ENCODE results near the gene SPATA13. TPM values are rescaled to one million over a fixed set of nuclear protein-coding genes. Genes with fewer than 3 reads are reported as not detected.

SPATA13 gene
- total and polyA plus RNA-seq, 12 donors, result 20.0 to 85.5 (median 31.0) TPM

DNA sequence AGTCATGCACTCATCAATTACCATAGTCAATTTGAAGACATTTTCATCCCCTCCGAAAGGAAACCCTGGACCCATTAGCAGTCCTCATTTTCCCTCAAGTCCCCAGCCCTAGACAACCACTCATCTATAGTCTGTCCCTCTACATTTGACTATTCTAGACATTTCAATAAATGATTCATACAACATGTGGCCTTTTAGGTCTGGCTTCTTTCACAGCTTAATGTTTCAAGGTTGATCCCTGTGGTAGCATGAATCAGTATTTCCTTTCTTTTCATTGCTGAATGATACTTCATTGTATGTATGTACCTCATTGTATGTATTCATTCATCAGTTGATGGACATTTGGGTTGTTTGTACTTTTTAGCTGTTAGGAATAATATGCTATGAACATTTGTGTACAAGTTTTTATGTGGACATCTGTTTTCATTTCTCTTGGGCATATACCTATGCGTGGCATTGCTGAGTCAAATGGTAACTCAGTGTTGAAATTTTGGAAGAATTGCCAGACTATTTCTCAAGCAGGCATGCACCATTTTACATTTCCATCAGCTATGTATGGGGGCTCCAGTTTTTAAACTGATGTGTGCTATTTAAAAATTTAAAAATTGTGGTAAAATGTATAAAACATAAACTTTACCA, 18.4 kb downstream of the SPATA13 start:
- H3K4me1 ChIP-seq (replicated peaks in 1 of 2), result peaks cover 17 to 61% of the 10 kb centered on the region in 2 donors
- intact Hi-C loops (cut with DNase I), result no loop called here
- TF ChIP-seq, protein P1, sequence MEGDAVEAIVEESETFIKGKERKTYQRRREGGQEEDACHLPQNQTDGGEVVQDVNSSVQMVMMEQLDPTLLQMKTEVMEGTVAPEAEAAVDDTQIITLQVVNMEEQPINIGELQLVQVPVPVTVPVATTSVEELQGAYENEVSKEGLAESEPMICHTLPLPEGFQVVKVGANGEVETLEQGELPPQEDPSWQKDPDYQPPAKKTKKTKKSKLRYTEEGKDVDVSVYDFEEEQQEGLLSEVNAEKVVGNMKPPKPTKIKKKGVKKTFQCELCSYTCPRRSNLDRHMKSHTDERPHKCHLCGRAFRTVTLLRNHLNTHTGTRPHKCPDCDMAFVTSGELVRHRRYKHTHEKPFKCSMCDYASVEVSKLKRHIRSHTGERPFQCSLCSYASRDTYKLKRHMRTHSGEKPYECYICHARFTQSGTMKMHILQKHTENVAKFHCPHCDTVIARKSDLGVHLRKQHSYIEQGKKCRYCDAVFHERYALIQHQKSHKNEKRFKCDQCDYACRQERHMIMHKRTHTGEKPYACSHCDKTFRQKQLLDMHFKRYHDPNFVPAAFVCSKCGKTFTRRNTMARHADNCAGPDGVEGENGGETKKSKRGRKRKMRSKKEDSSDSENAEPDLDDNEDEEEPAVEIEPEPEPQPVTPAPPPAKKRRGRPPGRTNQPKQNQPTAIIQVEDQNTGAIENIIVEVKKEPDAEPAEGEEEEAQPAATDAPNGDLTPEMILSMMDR (IDR thresholded peaks at IDR 0.05), result no peak
- TF ChIP-seq POLR2A (IDR thresholded peaks at IDR 0.05), result no peak
- no peaks in the 10 kb centered on the region for H3K36me3 ChIP-seq (replicated peaks in 1 of 2)
- H3K27ac ChIP-seq, result peak overlapping the region in 3 of 5 donors; percentile 49 to 78 (median 63)
- no peak overlapping the region for H3K4me3 ChIP-seq
- DNase-seq, result no peak
- 81 to 91% (median 85%) methylated on average over 2 of the region's 2 CpGs for WGBS, 4 donors
- no peaks in the 10 kb centered on the region for H3K9me3 ChIP-seq (replicated peaks in 1 of 3)
- H3K27me3 ChIP-seq, result no peaks in the 10 kb centered on the region

DNA sequence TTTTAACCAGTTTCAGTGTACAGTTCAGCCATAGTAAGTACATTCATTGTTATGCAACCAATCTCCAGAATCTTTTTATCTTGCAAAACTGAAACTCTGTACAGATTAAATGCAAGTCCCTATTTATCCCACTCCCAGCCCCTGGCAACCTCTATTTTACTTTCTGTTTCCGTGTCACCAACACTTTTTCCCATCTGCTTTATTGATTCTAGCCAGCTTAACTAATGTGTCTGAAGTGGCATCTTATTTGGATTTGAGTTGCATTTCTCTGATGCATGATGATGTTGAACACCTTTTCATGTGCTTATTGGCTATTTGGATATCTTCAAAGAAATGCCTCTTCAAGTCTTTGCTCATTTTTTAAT, 18.9 kb downstream of the SPATA13 start:
- H3K27ac ChIP-seq, result peak overlapping the region in 3 of 5 donors; percentile 20 to 63 (median 49)
- H3K4me1 ChIP-seq (replicated peaks in 1 of 2), result peaks cover 17 to 61% of the 10 kb centered on the region in 2 donors
- no peak for DNase-seq
- intact Hi-C loops (cut with DNase I), result no loop called here
- no peaks in the 10 kb centered on the region for H3K36me3 ChIP-seq (replicated peaks in 1 of 2)
- TF ChIP-seq, protein P1 (IDR thresholded peaks at IDR 0.05), result no peak
- TF ChIP-seq POLR2A (IDR thresholded peaks at IDR 0.05), result no peak
- H3K9me3 ChIP-seq (replicated peaks in 1 of 3), result no peaks in the 10 kb centered on the region
- WGBS, 4 donors, result 50 to 63% (median 57%) methylated on average over 1 of the region's 1 CpG
- no peak overlapping the region for H3K4me3 ChIP-seq
- H3K27me3 ChIP-seq, result no peaks in the 10 kb centered on the region

DNA sequence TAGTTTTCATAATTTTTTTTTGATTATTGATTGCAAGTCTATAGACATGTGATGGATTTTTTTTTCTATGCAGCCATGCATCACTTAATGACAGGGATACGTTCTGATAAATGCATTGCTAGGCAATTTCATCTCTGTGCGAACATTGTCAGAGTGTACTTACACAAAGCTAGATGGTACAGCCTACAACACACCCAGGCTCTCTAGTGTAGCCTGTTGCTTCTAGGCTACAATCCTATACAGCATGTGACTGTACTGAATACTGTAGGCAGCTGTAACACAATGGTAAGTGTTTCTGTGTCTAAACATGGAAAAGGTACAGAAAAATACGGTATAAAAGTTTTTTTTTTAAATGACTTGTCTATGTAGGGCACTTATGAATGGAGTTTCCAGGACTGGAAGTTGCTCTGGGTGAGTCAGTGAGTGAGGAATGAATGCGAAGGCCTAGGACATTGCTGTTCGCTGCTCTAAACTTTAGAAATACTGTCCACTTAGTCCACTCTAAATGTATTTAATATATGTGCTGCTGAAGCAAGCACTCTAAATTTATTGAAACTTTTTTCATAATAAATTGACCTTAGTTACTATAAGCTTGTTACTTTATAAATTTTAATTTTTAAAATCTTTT, 20.3 kb downstream of the SPATA13 start:
- H3K27me3 ChIP-seq, result no peaks in the 10 kb centered on the region
- intact Hi-C loops (cut with DNase I), result no loop called here
- H3K4me3 ChIP-seq, result no peak overlapping the region
- no peaks in the 10 kb centered on the region for H3K9me3 ChIP-seq (replicated peaks in 1 of 3)
- peak in 2 of 7 donors; percentile 43 to 46 for DNase-seq
- 57 to 67% (median 66%) methylated on average over 5 of the region's 5 CpGs for WGBS, 4 donors
- H3K36me3 ChIP-seq (replicated peaks in 1 of 2), result no peaks in the 10 kb centered on the region
- no peak for TF ChIP-seq POLR2A (IDR thresholded peaks at IDR 0.05)
- TF ChIP-seq, protein P1 (IDR thresholded peaks at IDR 0.05), result no peak
- peak overlapping the region in 3 of 5 donors; percentile 29 to 53 (median 30) for H3K27ac ChIP-seq
- peaks cover 11 to 51% of the 10 kb centered on the region in 2 donors for H3K4me1 ChIP-seq (replicated peaks in 1 of 2)

DNA sequence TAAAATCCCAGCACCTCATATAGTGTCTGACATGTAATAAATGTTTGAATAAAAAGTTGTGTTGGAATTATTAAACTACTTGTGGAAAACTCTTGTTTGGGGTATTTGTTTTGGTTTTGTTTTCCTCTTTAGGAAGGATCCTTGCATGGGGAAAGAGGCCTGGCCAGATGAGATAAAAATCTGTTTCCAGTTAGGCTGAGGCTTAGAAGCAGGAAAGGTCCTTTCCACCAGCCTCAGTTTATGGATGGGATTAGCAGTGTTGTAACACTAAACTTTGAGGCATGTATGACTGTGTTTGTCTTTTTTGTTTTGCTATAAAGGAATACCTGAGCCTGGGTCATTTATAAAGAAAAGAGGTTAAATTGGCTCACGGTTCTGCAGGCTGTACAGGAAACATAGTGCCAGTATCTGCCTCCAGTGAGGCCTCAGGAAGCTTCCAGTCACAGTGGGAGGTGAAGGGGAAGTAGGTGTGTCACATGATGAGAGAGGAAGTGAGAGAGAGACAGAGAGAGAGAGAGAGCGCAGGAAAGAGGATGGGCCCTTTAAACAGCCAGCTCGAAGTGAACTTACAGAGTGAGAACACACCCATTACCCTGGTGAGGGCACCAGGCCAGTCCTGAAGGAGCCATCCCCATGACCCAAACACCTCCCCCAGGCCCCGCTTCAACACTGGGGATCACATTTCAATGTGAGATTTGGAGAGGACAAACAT, 21.6 kb downstream of the SPATA13 start:
- DNase-seq, result no peak
- 69 to 87% (median 83%) methylated on average over 4 of the region's 4 CpGs for WGBS, 4 donors
- Histone ChIP-seq H3K27me3 (no peaks in the 10 kb centered on the region), H3K9me3 (replicated peaks in 1 of 3) (no peaks in the 10 kb centered on the region), H3K4me3 (no peak overlapping the region), H3K4me1 (replicated peaks in 1 of 2) (peaks cover 6 to 38% of the 10 kb centered on the region in 2 donors), H3K36me3 (replicated peaks in 1 of 2) (no peaks in the 10 kb centered on the region), H3K27ac (no peak overlapping the region)
- intact Hi-C loops (cut with DNase I), result no loop called here
- TF ChIP-seq, protein P1 (IDR thresholded peaks at IDR 0.05), result no peak
- TF ChIP-seq POLR2A (IDR thresholded peaks at IDR 0.05), result no peak

Data from adrenal gland (tissue), 12 donors.